ENCODE results near the gene BLTP3B.

BLTP3B gene

DNA sequence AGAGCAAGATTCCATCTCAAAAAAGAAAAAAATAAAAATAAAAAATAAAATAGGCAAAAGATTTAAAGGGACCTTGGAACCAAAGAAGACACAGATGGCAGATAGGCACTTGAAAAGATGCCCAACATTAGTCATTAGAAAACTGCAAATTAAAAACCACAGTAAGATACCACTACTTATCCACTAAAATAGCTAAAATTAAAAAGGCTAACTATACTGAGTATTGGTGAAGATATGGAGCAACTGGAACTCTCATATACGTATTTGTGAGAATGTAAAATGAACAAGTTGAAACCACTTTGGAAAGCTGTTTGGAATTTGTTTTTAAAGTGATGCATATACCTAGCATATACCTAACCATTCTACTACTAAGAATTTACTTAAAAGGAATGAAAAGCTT lies 22.3 kb downstream of the BLTP3B start:
- Histone ChIP-seq H3K79me2 (ENCODE audit: insufficient read depth, low read length) (peaks cover 38% of the 10 kb centered on the region), H4K20me1 (ENCODE audit: insufficient read depth, low read length) (no peaks in the 10 kb centered on the region), H3K4me2 (ENCODE audit: low read length) (no peak overlapping the region)

DNA sequence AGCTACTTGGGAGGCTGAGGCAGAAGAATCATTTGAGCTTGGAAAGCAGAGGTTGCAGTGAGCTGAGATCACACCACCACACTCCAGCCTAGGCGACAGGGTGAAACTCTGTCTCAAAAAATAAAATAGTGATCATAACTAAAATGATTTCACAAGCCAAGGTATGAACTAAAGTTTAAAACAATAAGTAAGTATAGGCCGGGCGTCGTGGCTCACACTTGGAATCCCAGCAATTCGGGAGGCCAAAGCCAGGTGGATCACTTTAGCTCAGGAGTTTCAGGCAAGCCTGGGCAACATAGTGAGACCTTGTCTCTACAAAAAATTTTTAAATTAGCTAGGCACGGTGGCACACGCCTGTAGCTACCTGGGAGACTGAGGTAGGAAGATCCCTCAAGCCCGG lies 27.4 kb downstream of the BLTP3B start:
- peaks cover 27% of the 10 kb centered on the region for H3K79me2 ChIP-seq (ENCODE audit: insufficient read depth, low read length)
- H3K9me2 ChIP-seq (ENCODE audit: low read depth, low read length) = no peaks in the 10 kb centered on the region
- no peak overlapping the region for H3K4me2 ChIP-seq (ENCODE audit: low read length)
- H4K20me1 ChIP-seq (ENCODE audit: insufficient read depth, low read length) = no peaks in the 10 kb centered on the region
- H3K36me3 ChIP-seq (ENCODE audit: insufficient read depth, low read length) = no peaks in the 10 kb centered on the region
- no peaks in the 10 kb centered on the region for H3K4me1 ChIP-seq (ENCODE audit: insufficient read depth, low read length, severe bottlenecking)
- no peak overlapping the region for H2AFZ ChIP-seq (ENCODE audit: low read length)
- no peak overlapping the region for H3K27ac ChIP-seq (ENCODE audit: low read depth, low read length, poor library complexity, severe bottlenecking)
- H3K9me3 ChIP-seq (ENCODE audit: low read length) = peaks cover 5% of the 10 kb centered on the region
- no peaks in the 10 kb centered on the region for H3K27me3 ChIP-seq (ENCODE audit: insufficient read depth, low read length)
- no peak overlapping the region for H3K4me3 ChIP-seq (ENCODE audit: low read depth, low read length, poor library complexity, severe bottlenecking)
- H3F3A ChIP-seq (ENCODE audit: insufficient read depth, low read length) = no peaks in the 10 kb centered on the region
- no peak overlapping the region for H3K9ac ChIP-seq (ENCODE audit: low read length)
- TF ChIP-seq EZH2 (IDR thresholded peaks at IDR 0.05; ENCODE audit: borderline replicate concordance, low read length) = no peak

More for the DNA sequence above, 22.3 kb downstream of the BLTP3B start:
- no peak overlapping the region for H3K4me3 ChIP-seq (ENCODE audit: low read depth, low read length, poor library complexity, severe bottlenecking)
- H3K9me3 ChIP-seq (ENCODE audit: low read length) = peaks cover 9% of the 10 kb centered on the region
- H3K9me2 ChIP-seq (ENCODE audit: low read depth, low read length) = no peaks in the 10 kb centered on the region
- TF ChIP-seq EZH2 (IDR thresholded peaks at IDR 0.05; ENCODE audit: borderline replicate concordance, low read length) = no peak
- TF ChIP-seq, protein P1, sequence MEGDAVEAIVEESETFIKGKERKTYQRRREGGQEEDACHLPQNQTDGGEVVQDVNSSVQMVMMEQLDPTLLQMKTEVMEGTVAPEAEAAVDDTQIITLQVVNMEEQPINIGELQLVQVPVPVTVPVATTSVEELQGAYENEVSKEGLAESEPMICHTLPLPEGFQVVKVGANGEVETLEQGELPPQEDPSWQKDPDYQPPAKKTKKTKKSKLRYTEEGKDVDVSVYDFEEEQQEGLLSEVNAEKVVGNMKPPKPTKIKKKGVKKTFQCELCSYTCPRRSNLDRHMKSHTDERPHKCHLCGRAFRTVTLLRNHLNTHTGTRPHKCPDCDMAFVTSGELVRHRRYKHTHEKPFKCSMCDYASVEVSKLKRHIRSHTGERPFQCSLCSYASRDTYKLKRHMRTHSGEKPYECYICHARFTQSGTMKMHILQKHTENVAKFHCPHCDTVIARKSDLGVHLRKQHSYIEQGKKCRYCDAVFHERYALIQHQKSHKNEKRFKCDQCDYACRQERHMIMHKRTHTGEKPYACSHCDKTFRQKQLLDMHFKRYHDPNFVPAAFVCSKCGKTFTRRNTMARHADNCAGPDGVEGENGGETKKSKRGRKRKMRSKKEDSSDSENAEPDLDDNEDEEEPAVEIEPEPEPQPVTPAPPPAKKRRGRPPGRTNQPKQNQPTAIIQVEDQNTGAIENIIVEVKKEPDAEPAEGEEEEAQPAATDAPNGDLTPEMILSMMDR (IDR thresholded peaks at IDR 0.05; ENCODE audit: low read length) = no peak
- H3K27me3 ChIP-seq (ENCODE audit: insufficient read depth, low read length) = no peaks in the 10 kb centered on the region
- no peaks in the 10 kb centered on the region for H3K4me1 ChIP-seq (ENCODE audit: insufficient read depth, low read length, severe bottlenecking)
- H3K9ac ChIP-seq (ENCODE audit: low read length) = no peak overlapping the region
- H3K36me3 ChIP-seq (ENCODE audit: insufficient read depth, low read length) = no peaks in the 10 kb centered on the region
- no peaks in the 10 kb centered on the region for H3F3A ChIP-seq (ENCODE audit: insufficient read depth, low read length)
- no peak overlapping the region for H2AFZ ChIP-seq (ENCODE audit: low read length)
- no peak overlapping the region for H3K27ac ChIP-seq (ENCODE audit: low read depth, low read length, poor library complexity, severe bottlenecking)

DNA sequence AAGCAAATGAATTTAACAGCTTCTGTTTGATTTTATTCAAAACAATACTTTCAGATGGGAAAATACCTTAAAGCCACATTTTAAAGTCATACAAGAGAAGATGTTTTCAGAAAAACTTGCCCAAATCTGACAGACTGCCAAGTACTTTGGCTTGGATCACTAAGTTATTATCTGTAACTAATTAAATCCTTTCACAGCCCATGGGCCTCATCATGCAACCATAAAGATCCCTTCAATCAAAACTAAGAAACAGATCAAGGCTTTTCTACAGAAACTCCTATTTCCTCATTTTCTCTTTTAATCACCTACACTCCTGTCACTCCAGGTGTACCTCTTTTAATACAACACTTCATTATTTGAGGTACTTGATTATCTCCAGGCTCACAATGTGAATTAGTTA lies 28.1 kb downstream of the BLTP3B start:
- H3K79me2 ChIP-seq (ENCODE audit: insufficient read depth, low read length) = peaks cover 22% of the 10 kb centered on the region
- no peaks in the 10 kb centered on the region for H3K36me3 ChIP-seq (ENCODE audit: insufficient read depth, low read length)
- no peaks in the 10 kb centered on the region for H3K4me1 ChIP-seq (ENCODE audit: insufficient read depth, low read length, severe bottlenecking)
- H2AFZ ChIP-seq (ENCODE audit: low read length) = no peak overlapping the region
- peaks cover 2% of the 10 kb centered on the region; the same call in 1 of the 2 replicates for H3K9me3 ChIP-seq (ENCODE audit: low read length)
- H3K27ac ChIP-seq (ENCODE audit: low read depth, low read length, poor library complexity, severe bottlenecking) = no peak overlapping the region
- no peaks in the 10 kb centered on the region for H3F3A ChIP-seq (ENCODE audit: insufficient read depth, low read length)
- no peak overlapping the region for H3K9ac ChIP-seq (ENCODE audit: low read length)
- no peaks in the 10 kb centered on the region for H4K20me1 ChIP-seq (ENCODE audit: insufficient read depth, low read length)
- H3K27me3 ChIP-seq (ENCODE audit: insufficient read depth, low read length) = no peaks in the 10 kb centered on the region
- no peak overlapping the region for H3K4me3 ChIP-seq (ENCODE audit: low read depth, low read length, poor library complexity, severe bottlenecking)
- H3K4me2 ChIP-seq (ENCODE audit: low read length) = no peak overlapping the region
- TF ChIP-seq, protein P1 (IDR thresholded peaks at IDR 0.05; ENCODE audit: low read length) = no peak
- no peak for TF ChIP-seq EZH2 (IDR thresholded peaks at IDR 0.05; ENCODE audit: borderline replicate concordance, low read length)
- H3K9me2 ChIP-seq (ENCODE audit: low read depth, low read length) = no peaks in the 10 kb centered on the region

DNA sequence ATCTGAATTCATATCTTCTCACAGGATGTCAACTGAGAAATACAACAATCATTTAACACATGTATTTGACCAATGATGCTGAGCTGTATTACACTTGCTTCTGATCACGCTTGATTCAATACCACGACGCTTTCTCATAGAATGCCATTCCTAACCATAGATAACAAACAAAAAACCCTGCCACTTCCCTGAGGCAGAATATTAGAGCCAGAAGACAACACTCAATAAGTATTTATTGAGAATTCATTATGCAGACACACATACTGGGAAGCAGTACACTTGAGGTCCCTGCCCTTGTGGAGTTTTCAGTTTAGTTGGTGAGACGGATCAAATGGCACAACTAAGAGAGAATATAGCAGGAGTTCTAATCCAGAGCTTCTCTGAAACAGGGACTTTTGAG lies 32.4 kb downstream of the BLTP3B start:
- H3K4me1 ChIP-seq (ENCODE audit: insufficient read depth, low read length, severe bottlenecking) = no peaks in the 10 kb centered on the region
- H3F3A ChIP-seq (ENCODE audit: insufficient read depth, low read length) = no peaks in the 10 kb centered on the region
- no peak overlapping the region for H3K9ac ChIP-seq (ENCODE audit: low read length)
- no peak overlapping the region for H2AFZ ChIP-seq (ENCODE audit: low read length)
- H3K27ac ChIP-seq (ENCODE audit: low read depth, low read length, poor library complexity, severe bottlenecking) = no peak overlapping the region
- H3K9me2 ChIP-seq (ENCODE audit: low read depth, low read length) = no peaks in the 10 kb centered on the region
- H3K27me3 ChIP-seq (ENCODE audit: insufficient read depth, low read length) = no peaks in the 10 kb centered on the region
- H3K79me2 ChIP-seq (ENCODE audit: insufficient read depth, low read length) = peaks cover 9% of the 10 kb centered on the region; the same call in 1 of the 2 replicates
- peaks cover 12% of the 10 kb centered on the region for H3K36me3 ChIP-seq (ENCODE audit: insufficient read depth, low read length)
- no peaks in the 10 kb centered on the region for H4K20me1 ChIP-seq (ENCODE audit: insufficient read depth, low read length)
- TF ChIP-seq, protein P1 (IDR thresholded peaks at IDR 0.05; ENCODE audit: low read length) = no peak
- no peak for TF ChIP-seq EZH2 (IDR thresholded peaks at IDR 0.05; ENCODE audit: borderline replicate concordance, low read length)
- H3K4me3 ChIP-seq (ENCODE audit: low read depth, low read length, poor library complexity, severe bottlenecking) = no peak overlapping the region
- 0 out of 2 replicates have a peak, but pooled peaks cover 7% of the 10 kb centered on the region for H3K9me3 ChIP-seq (ENCODE audit: low read length)
- no peak overlapping the region for H3K4me2 ChIP-seq (ENCODE audit: low read length)
